SJSA1 (cell line): ENCODE data around the gene EEF1B2. TPM values are rescaled to one million over a fixed set of nuclear protein-coding genes. Genes with fewer than 3 reads are reported as not detected.
"Not testable (repeated sequence)": the region's sequence is repeated elsewhere in the genome, so short reads cannot be mapped to it uniquely, and the experiment has no call there.

Experiments
- DNase-seq, 2 experiments: peaks; one replicate each; pipeline ENCODE4 v3.0.0-alpha.2; 2015 to 2020; ENCODE audit warnings: low spot score in 2 of 2, low read depth in 1 of 2
- H3K27ac ChIP-seq: fragments of 250-450 bp; sonication (Bioruptor Pico); 2 replicates; pipeline ENCODE4 v1.5.1; 2020; ENCODE audit warnings: mild to moderate bottlenecking, moderate library complexity
- H3K27me3 ChIP-seq: fragments of 250-450 bp; sonication (Bioruptor Pico); replicated peaks from 2 replicates; pipeline ENCODE4 v1.5.1; 2020; ENCODE audit warnings: mild to moderate bottlenecking, moderate library complexity
- H3K36me3 ChIP-seq: fragments of 250-450 bp; sonication (Bioruptor Pico); 2 replicates; pipeline ENCODE4 v1.5.1; 2020; ENCODE audit warnings: mild to moderate bottlenecking
- H3K4me1 ChIP-seq: fragments of 250-450 bp; sonication (Bioruptor Pico); replicated peaks from 2 replicates; pipeline ENCODE4 v1.6.1; 2021; ENCODE audit warnings: mild to moderate bottlenecking
- H3K4me3 ChIP-seq: fragments of 250-450 bp; sonication (Bioruptor Pico); 2 replicates; pipeline ENCODE4 v1.5.1; 2020; ENCODE audit warnings: mild to moderate bottlenecking
- H3K9me3 ChIP-seq: fragments of 250-450 bp; sonication (Bioruptor Pico); replicated peaks from 2 replicates; pipeline ENCODE4 v1.5.1; 2020; ENCODE audit warnings: mild to moderate bottlenecking
- total RNA-seq: library from RNA; depleted of rRNA; stranded (reverse); fragments of >200 nt; shearing (Covaris generic); gene quantifications from 2 replicates; pipeline ENCODE4 v1.2.3, GENCODE V29; 2014

Gene EEF1B2
- total RNA-seq, 1 experiment from 2014 or later = 474 TPM

GRCh38 chr2:206154197-206154596 lies 5.5 kb upstream of the EEF1B2 start:
- Histone ChIP-seq H3K27me3 (no peaks in the 10 kb centered on the region), H3K9me3 (no peaks in the 10 kb centered on the region), H3K27ac (no peak overlapping the region), H3K4me1 (peaks cover 13% of the 10 kb centered on the region), H3K4me3 (no peak overlapping the region), H3K36me3 (peaks cover 47% of the 10 kb centered on the region)
- DNase-seq = no peak

DNA sequence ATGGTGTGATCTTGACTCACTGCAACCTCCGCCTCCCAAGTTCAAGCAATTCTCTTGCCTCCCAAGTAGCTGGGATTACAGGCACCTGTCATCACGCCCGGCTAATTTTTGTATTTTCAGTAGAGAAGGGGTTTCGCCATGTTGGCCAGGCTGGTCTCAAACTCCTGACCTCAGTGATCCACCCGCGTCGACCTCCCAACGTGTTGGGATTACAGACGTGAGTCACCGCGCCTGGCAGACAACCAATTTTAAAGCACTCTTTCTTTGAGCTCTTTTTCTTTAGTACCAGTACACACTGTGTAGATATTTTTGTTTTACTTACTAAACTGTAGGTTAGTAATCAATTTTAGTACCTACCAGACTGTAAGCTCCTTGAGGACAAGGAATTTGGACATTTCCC lies 2.7 kb upstream of the EEF1B2 start:
- H3K9me3 ChIP-seq, H3K4me3 ChIP-seq, H3K27me3 ChIP-seq: not testable (repeated sequence)
- Histone ChIP-seq H3K27ac (peak overlapping the region; percentile 17), H3K36me3 (peaks cover 45% of the 10 kb centered on the region), H3K4me1 (peaks cover 20% of the 10 kb centered on the region)
- DNase-seq = peak; percentile 68 to 84

DNA sequence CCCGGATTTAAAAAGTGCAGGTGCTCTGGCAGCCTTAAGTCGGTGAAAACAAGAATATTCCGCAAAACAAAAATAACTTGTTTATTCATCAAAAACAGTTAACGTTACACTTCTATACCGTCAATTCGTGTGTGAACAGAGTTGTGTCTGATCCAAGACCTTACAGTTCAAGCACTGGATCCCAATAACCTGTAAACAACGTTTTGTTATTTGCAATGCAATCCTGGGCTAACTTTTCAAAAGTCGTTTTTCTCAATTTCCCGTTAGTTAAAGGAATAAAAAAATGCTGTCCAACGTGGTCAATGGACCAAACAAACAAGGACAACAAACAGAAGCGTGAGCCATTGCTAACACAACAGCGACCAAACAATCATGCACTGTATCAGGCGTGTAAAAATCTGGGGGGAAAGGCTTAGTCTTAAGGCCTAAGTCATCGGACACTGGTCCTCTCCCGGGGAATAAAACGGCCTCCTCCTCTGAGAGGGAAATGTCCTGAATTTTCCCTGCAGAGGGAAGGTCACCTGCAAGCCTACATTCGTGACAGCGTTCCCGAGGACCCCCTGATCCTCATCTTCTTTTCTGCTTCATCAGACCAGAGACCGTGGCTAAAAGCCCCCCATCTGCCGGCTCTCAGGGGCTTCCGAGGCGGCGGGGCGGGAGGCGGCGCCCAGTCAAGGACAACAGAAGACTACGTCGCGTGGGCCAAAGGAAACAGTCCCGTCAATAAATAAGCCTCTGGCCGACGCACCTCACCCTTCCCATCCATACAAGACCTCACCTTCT lies 941 bp upstream of the EEF1B2 start:
- Histone ChIP-seq H3K9me3 (no peaks in the 10 kb centered on the region), H3K4me3 (peak overlapping the region; percentile 58), H3K36me3 (peaks cover 51% of the 10 kb centered on the region), H3K4me1 (peaks cover 20% of the 10 kb centered on the region), H3K27me3 (no peaks in the 10 kb centered on the region), H3K27ac (peak overlapping the region; percentile 58)
- DNase-seq = no peak

- Histone ChIP-seq H3K36me3 (peaks cover 59% of the 10 kb centered on the region), H3K4me1 (peaks cover 20% of the 10 kb centered on the region), H3K27me3 (no peaks in the 10 kb centered on the region), H3K27ac (peak overlapping the region; percentile 58), H3K4me3 (peak overlapping the region; percentile 58), H3K9me3 (no peaks in the 10 kb centered on the region)
- no peak for DNase-seq
These were observed 571 bp downstream of the EEF1B2 start for GRCh38 chr2:206160125-206160806.

- Histone ChIP-seq H3K4me1 (peaks cover 20% of the 10 kb centered on the region), H3K36me3 (peaks cover 57% of the 10 kb centered on the region), H3K27me3 (no peaks in the 10 kb centered on the region), H3K9me3 (no peaks in the 10 kb centered on the region), H3K4me3 (peak overlapping the region; percentile 58), H3K27ac (no peak overlapping the region)
- DNase-seq = no peak
These were observed 1.1 kb downstream of the EEF1B2 start for GRCh38 chr2:206160807-206161179.

DNA sequence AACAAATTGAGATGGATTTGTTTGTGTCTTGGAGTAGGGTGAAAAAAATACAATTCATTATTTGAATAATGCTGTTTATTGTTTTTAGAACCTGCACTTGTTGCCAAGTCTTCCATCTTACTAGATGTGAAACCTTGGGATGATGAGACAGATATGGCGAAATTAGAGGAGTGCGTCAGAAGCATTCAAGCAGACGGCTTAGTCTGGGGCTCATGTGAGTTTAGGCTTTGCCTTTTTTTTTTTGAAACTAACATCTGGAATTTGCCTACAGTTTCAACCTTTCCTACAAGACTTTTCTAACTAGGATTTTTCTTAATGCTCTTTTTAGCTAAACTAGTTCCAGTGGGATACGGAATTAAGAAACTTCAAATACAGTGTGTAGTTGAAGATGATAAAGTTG lies 2.7 kb downstream of the EEF1B2 start:
- H3K9me3 ChIP-seq, DNase-seq, H3K4me3 ChIP-seq: not testable (repeated sequence)

GRCh38 chr2:206163251-206163880 lies 3.7 kb downstream of the EEF1B2 start:
- Histone ChIP-seq H3K36me3 (peaks cover 57% of the 10 kb centered on the region), H3K27ac (no peak overlapping the region), H3K27me3 (no peaks in the 10 kb centered on the region), H3K4me3 (no peak overlapping the region), H3K9me3 (no peaks in the 10 kb centered on the region), H3K4me1 (peaks cover 8% of the 10 kb centered on the region; the same call in 1 of the 2 replicates)
- no peak for DNase-seq

More for the DNA sequence above, 2.7 kb downstream of the EEF1B2 start:
- H3K27me3 ChIP-seq, H3K27ac ChIP-seq: not testable (repeated sequence)
- Histone ChIP-seq H3K4me1 (peaks cover 11% of the 10 kb centered on the region), H3K36me3 (peaks cover 54% of the 10 kb centered on the region)

DNA sequence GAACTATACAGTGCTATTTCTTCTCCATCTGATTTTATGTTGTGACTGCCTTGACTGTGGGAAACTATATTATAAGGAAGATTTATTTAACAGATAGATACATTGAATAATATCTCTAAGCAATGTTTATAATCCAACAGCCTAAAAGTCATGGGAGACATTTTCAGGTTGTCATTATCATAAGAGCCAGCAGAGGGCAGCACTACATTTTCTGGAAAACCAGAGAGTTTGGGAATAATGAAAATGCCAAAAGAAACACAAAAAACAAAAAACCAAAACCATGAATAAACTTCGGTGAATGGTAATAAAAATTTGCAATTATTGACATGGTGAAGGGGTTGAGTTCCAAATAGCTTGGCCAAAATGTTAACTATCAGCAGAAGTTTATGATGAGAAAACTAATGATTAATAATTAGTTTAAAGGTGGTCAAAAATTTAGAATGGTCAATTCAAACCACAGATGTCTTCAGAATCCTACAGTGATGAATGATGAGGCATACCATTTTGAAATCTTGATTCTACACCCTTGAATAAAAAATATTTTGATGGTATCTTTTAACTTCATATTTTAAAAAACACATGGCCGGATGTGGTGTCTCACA lies 4.7 kb downstream of the EEF1B2 start:
- peak in 1 of 2 experiments; percentile 43 for DNase-seq
- H3K27me3 ChIP-seq = no peaks in the 10 kb centered on the region
- H3K9me3 ChIP-seq = no peaks in the 10 kb centered on the region
- no peak overlapping the region for H3K4me3 ChIP-seq
- H3K36me3 ChIP-seq = peaks cover 57% of the 10 kb centered on the region
- H3K27ac ChIP-seq = no peak overlapping the region
- H3K4me1 ChIP-seq = peaks cover 8% of the 10 kb centered on the region; the same call in 1 of the 2 replicates

DNA sequence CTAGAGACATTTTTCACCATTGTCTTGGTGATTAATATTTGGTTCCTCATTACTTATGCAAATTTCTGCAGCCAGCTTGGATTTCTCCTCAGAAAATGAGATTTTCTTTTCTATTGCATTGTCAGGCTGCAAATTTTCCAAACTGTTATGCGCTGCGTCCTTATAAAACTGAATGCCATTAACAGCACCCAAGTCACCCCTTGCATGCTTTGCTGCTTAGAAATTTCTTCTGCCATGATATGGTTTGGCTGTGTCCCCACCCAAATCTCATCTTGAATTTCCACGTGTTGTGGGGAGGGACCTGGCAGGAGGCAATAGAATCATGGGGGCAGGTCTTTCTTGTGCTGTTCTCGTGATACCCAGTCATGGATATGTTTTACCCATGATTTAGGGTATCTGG lies 8.5 kb downstream of the EEF1B2 start:
- H3K4me3 ChIP-seq, H3K4me1 ChIP-seq, H3K9me3 ChIP-seq, DNase-seq, H3K27me3 ChIP-seq, H3K27ac ChIP-seq: not testable (repeated sequence)
- peaks cover 24% of the 10 kb centered on the region for H3K36me3 ChIP-seq

DNA sequence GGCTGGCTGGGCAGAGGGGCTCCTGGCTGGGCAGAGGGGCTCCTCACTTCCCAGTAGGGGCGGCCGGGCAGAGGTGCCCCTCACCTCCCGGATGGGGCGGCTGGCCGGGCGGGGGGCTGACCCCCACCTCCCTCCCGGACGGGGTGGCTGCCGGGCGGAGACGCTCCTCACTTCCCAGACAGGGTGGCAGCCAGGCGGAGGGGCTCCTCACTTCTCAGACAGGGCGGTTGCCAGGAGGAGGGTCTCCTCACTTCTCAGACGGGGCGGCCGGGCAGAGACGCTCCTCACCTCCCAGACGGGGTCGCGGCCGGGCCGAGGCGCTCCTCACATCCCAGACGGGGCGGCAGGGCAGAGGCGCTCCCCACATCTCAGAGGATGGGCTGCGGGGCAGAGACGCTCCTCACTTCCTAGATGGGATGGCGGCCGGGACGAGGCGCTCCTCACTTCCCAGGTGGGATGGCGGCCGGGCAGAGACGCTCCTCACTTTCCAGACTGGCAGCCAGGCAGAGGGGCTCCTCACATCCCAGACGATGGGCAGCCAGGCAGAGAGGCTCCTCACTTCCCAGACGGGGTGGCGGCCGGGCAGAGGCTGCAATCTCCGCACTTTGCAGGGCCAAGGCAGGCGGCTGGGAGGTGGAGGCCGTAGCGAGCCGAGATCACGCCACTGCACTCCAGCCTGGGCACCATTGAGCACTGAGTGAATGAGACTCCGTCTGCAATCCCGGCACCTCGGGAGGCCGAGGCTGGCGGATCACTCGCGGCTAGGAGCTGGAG lies 12.1 kb downstream of the EEF1B2 start:
- not testable (repeated sequence) for H3K27ac ChIP-seq, H3K9me3 ChIP-seq, H3K4me3 ChIP-seq, H3K4me1 ChIP-seq, DNase-seq, H3K27me3 ChIP-seq
- peaks cover 14% of the 10 kb centered on the region for H3K36me3 ChIP-seq

DNA sequence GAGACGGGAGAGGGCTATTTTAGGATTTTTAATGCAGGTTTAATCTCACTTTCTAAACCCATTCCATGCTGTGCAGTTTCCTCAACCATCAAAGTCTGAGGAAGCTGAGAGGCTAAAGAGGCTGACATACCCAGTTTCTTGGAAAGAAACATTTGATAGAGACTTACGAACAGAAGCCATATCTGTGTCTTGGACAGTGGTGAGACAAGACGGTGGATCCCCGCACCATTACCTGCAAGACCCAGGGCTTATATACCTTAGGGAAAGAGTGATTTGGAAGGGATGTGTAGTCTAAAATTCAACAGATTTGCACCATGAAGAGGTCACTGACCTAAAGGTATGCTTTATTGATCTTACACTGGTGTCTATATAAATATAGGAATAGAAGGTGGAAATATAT lies 13.5 kb downstream of the EEF1B2 start:
- no peaks in the 10 kb centered on the region for H3K9me3 ChIP-seq
- no peaks in the 10 kb centered on the region for H3K27me3 ChIP-seq
- peaks cover 10% of the 10 kb centered on the region for H3K36me3 ChIP-seq
- no peak overlapping the region for H3K27ac ChIP-seq
- H3K4me1 ChIP-seq = no peaks in the 10 kb centered on the region
- no peak overlapping the region for H3K4me3 ChIP-seq
- no peak for DNase-seq

DNA sequence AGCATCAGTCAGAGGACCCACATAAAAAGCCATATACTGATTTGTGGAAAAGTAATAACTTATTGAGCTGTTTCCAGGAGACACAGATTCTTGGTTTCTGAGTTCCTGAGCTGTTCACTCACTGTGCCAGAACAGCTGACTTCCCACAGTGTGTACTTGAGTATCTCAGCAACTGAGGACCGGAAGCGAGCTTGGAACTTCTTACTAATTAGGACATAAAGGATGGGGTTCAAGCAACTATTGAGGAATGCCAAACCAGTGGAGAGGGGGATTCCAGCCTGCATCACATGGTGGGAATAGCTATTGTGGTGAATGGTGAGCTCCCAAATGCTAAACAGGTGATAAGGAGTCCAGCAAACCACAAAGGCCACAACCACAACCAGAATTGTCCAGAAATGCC lies 16.4 kb downstream of the EEF1B2 start:
- no peak for DNase-seq
- Histone ChIP-seq H3K36me3 (peaks cover 10% of the 10 kb centered on the region), H3K4me3 (no peak overlapping the region), H3K9me3 (no peaks in the 10 kb centered on the region), H3K27ac (no peak overlapping the region), H3K27me3 (no peaks in the 10 kb centered on the region), H3K4me1 (no peaks in the 10 kb centered on the region)

DNA sequence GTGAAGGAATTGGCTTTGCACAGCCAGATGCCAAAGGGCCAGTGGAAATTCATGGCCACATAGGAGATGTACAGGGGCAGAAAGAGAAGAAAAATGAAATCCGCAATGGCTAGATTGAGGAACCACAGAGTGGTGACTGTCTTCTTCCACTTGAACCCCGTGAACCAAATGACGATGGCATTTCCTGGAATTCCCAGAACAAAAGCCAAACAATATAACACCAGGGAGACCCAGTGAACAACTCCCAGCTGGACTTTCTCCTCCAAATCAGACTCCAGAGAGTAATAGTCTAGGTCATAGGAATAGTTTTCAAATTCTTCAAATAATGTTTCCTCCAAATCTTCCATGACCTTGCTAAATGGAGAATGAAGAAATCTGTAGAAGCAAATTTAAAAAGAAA lies 17.2 kb downstream of the EEF1B2 start:
- Histone ChIP-seq H3K27ac (no peak overlapping the region), H3K4me1 (no peaks in the 10 kb centered on the region), H3K9me3 (no peaks in the 10 kb centered on the region), H3K27me3 (no peaks in the 10 kb centered on the region), H3K36me3 (peaks cover 10% of the 10 kb centered on the region), H3K4me3 (no peak overlapping the region)
- DNase-seq = no peak
